Measurements from ENCODE around the gene PKNOX2.
"Not testable (repeated sequence)": the region's sequence is repeated elsewhere in the genome, so short reads cannot be mapped to it uniquely, and the experiment has no call there.

Gene PKNOX2

GRCh38 chr11:125215976-125216375 is 51.4 kb downstream of the PKNOX2 start:
- DNase-seq (ENCODE audit: low read depth, low spot score), result no peak
- WGBS (ENCODE audit: insufficient coverage, insufficient read length), result no CpG with 5 or more reads among the region's 6 CpGs
- peaks cover 4% of the 10 kb centered on the region; the same call in 1 of the 2 replicates for H3K4me1 ChIP-seq (ENCODE audit: control insufficient read depth, insufficient read depth, low read length)
- no peaks in the 10 kb centered on the region for H3K9me3 ChIP-seq (ENCODE audit: control insufficient read depth, insufficient read depth, low read length)
- no peaks in the 10 kb centered on the region for H3K36me3 ChIP-seq (ENCODE audit: control insufficient read depth, insufficient read depth, low read length)
- no peak overlapping the region for H3K4me3 ChIP-seq (ENCODE audit: low read length)
- H3K27me3 ChIP-seq (ENCODE audit: control insufficient read depth, insufficient read depth, low read length), result no peaks in the 10 kb centered on the region
- no peak overlapping the region for H3K27ac ChIP-seq (ENCODE audit: low read length)

- H3K9me3 ChIP-seq (ENCODE audit: control insufficient read depth, insufficient read depth, low read length), result no peaks in the 10 kb centered on the region
- H3K4me3 ChIP-seq (ENCODE audit: low read length), result no peak overlapping the region
- peaks cover 3% of the 10 kb centered on the region; the same call in 1 of the 2 replicates for H3K4me1 ChIP-seq (ENCODE audit: control insufficient read depth, insufficient read depth, low read length)
- H3K36me3 ChIP-seq (ENCODE audit: control insufficient read depth, insufficient read depth, low read length), result no peaks in the 10 kb centered on the region
- H3K27me3 ChIP-seq (ENCODE audit: control insufficient read depth, insufficient read depth, low read length), result no peaks in the 10 kb centered on the region
- no peak for DNase-seq (ENCODE audit: low read depth, low spot score)
- no peak overlapping the region for H3K27ac ChIP-seq (ENCODE audit: low read length)
- WGBS (ENCODE audit: insufficient coverage, insufficient read length), result no CpG with 5 or more reads among the region's 4 CpGs
Measured at GRCh38 chr11:125218336-125218735, 53.8 kb downstream of the PKNOX2 start.

GRCh38 chr11:125221461-125221860 is 56.9 kb downstream of the PKNOX2 start:
- Histone ChIP-seq H3K27ac (ENCODE audit: low read length) (no peak overlapping the region), H3K9me3 (ENCODE audit: control insufficient read depth, insufficient read depth, low read length) (no peaks in the 10 kb centered on the region), H3K27me3 (ENCODE audit: control insufficient read depth, insufficient read depth, low read length) (no peaks in the 10 kb centered on the region), H3K4me3 (ENCODE audit: low read length) (no peak overlapping the region), H3K36me3 (ENCODE audit: control insufficient read depth, insufficient read depth, low read length) (no peaks in the 10 kb centered on the region), H3K4me1 (ENCODE audit: control insufficient read depth, insufficient read depth, low read length) (peaks cover 2% of the 10 kb centered on the region; the same call in 1 of the 2 replicates)
- no CpG with 5 or more reads among the region's 10 CpGs for WGBS (ENCODE audit: insufficient coverage, insufficient read length)
- DNase-seq (ENCODE audit: low read depth, low spot score), result no peak

- no peak for DNase-seq (ENCODE audit: low read depth, low spot score)
- Histone ChIP-seq H3K4me3 (ENCODE audit: low read length) (no peak overlapping the region), H3K36me3 (ENCODE audit: control insufficient read depth, insufficient read depth, low read length) (no peaks in the 10 kb centered on the region), H3K27me3 (ENCODE audit: control insufficient read depth, insufficient read depth, low read length) (no peaks in the 10 kb centered on the region), H3K4me1 (ENCODE audit: control insufficient read depth, insufficient read depth, low read length) (peaks cover 2% of the 10 kb centered on the region; the same call in 1 of the 2 replicates), H3K27ac (ENCODE audit: low read length) (no peak overlapping the region), H3K9me3 (ENCODE audit: control insufficient read depth, insufficient read depth, low read length) (no peaks in the 10 kb centered on the region)
- WGBS (ENCODE audit: insufficient coverage, insufficient read length), result no CpG with 5 or more reads among the region's 4 CpGs
Measured at GRCh38 chr11:125222494-125222893, 57.9 kb downstream of the PKNOX2 start.

- not testable (repeated sequence) for H3K9me3 ChIP-seq (ENCODE audit: control insufficient read depth, insufficient read depth, low read length); H3K36me3 ChIP-seq (ENCODE audit: control insufficient read depth, insufficient read depth, low read length); H3K27me3 ChIP-seq (ENCODE audit: control insufficient read depth, insufficient read depth, low read length); H3K4me1 ChIP-seq (ENCODE audit: control insufficient read depth, insufficient read depth, low read length); DNase-seq (ENCODE audit: low read depth, low spot score); H3K27ac ChIP-seq (ENCODE audit: low read length); H3K4me3 ChIP-seq (ENCODE audit: low read length)
- no CpG with 5 or more reads among the region's 6 CpGs for WGBS (ENCODE audit: insufficient coverage, insufficient read length)
Measured at GRCh38 chr11:125223161-125223560, 58.6 kb downstream of the PKNOX2 start.

GRCh38 chr11:125223901-125224361 is 59.4 kb downstream of the PKNOX2 start:
- Histone ChIP-seq H3K36me3 (ENCODE audit: control insufficient read depth, insufficient read depth, low read length) (no peaks in the 10 kb centered on the region), H3K9me3 (ENCODE audit: control insufficient read depth, insufficient read depth, low read length) (no peaks in the 10 kb centered on the region), H3K4me1 (ENCODE audit: control insufficient read depth, insufficient read depth, low read length) (peaks cover 6% of the 10 kb centered on the region), H3K4me3 (ENCODE audit: low read length) (no peak overlapping the region), H3K27me3 (ENCODE audit: control insufficient read depth, insufficient read depth, low read length) (no peaks in the 10 kb centered on the region), H3K27ac (ENCODE audit: low read length) (no peak overlapping the region)
- no peak for DNase-seq (ENCODE audit: low read depth, low spot score)
- WGBS (ENCODE audit: insufficient coverage, insufficient read length), result no CpG with 5 or more reads among the region's 11 CpGs

- WGBS (ENCODE audit: insufficient coverage, insufficient read length), result no CpG with 5 or more reads among the region's 15 CpGs
- H3K9me3 ChIP-seq (ENCODE audit: control insufficient read depth, insufficient read depth, low read length), result no peaks in the 10 kb centered on the region
- H3K27ac ChIP-seq (ENCODE audit: low read length), result no peak overlapping the region
- no peaks in the 10 kb centered on the region for H3K27me3 ChIP-seq (ENCODE audit: control insufficient read depth, insufficient read depth, low read length)
- DNase-seq (ENCODE audit: low read depth, low spot score), result no peak
- H3K4me3 ChIP-seq (ENCODE audit: low read length), result no peak overlapping the region
- H3K4me1 ChIP-seq (ENCODE audit: control insufficient read depth, insufficient read depth, low read length), result peaks cover 9% of the 10 kb centered on the region
- H3K36me3 ChIP-seq (ENCODE audit: control insufficient read depth, insufficient read depth, low read length), result no peaks in the 10 kb centered on the region
Measured at GRCh38 chr11:125224391-125225021, 60.0 kb downstream of the PKNOX2 start.

- H3K27ac ChIP-seq (ENCODE audit: low read length), result no peak overlapping the region
- no peaks in the 10 kb centered on the region for H3K36me3 ChIP-seq (ENCODE audit: control insufficient read depth, insufficient read depth, low read length)
- no peaks in the 10 kb centered on the region for H3K27me3 ChIP-seq (ENCODE audit: control insufficient read depth, insufficient read depth, low read length)
- H3K4me3 ChIP-seq (ENCODE audit: low read length), result no peak overlapping the region
- H3K9me3 ChIP-seq (ENCODE audit: control insufficient read depth, insufficient read depth, low read length), result no peaks in the 10 kb centered on the region
- H3K4me1 ChIP-seq (ENCODE audit: control insufficient read depth, insufficient read depth, low read length), result peaks cover 10% of the 10 kb centered on the region
- DNase-seq (ENCODE audit: low read depth, low spot score), result no peak
- WGBS (ENCODE audit: insufficient coverage, insufficient read length), result no CpG with 5 or more reads among the region's 2 CpGs
Measured at GRCh38 chr11:125225401-125225800, 60.9 kb downstream of the PKNOX2 start.

- no peaks in the 10 kb centered on the region for H3K27me3 ChIP-seq (ENCODE audit: control insufficient read depth, insufficient read depth, low read length)
- no peak overlapping the region for H3K27ac ChIP-seq (ENCODE audit: low read length)
- H3K9me3 ChIP-seq (ENCODE audit: control insufficient read depth, insufficient read depth, low read length), result no peaks in the 10 kb centered on the region
- H3K4me3 ChIP-seq (ENCODE audit: low read length), result no peak overlapping the region
- WGBS (ENCODE audit: insufficient coverage, insufficient read length), result no CpG with 5 or more reads among the region's 2 CpGs
- DNase-seq (ENCODE audit: low read depth, low spot score), result no peak
- H3K4me1 ChIP-seq (ENCODE audit: control insufficient read depth, insufficient read depth, low read length), result peaks cover 10% of the 10 kb centered on the region
- no peaks in the 10 kb centered on the region for H3K36me3 ChIP-seq (ENCODE audit: control insufficient read depth, insufficient read depth, low read length)
Measured at GRCh38 chr11:125226031-125226430, 61.5 kb downstream of the PKNOX2 start.

GRCh38 chr11:125226706-125227105 is 62.2 kb downstream of the PKNOX2 start:
- DNase-seq (ENCODE audit: low read depth, low spot score), result no peak
- peaks cover 10% of the 10 kb centered on the region for H3K4me1 ChIP-seq (ENCODE audit: control insufficient read depth, insufficient read depth, low read length)
- no peaks in the 10 kb centered on the region for H3K36me3 ChIP-seq (ENCODE audit: control insufficient read depth, insufficient read depth, low read length)
- no peaks in the 10 kb centered on the region for H3K9me3 ChIP-seq (ENCODE audit: control insufficient read depth, insufficient read depth, low read length)
- H3K27me3 ChIP-seq (ENCODE audit: control insufficient read depth, insufficient read depth, low read length), result no peaks in the 10 kb centered on the region
- WGBS (ENCODE audit: insufficient coverage, insufficient read length), result no CpG with 5 or more reads among the region's 4 CpGs
- no peak overlapping the region for H3K27ac ChIP-seq (ENCODE audit: low read length)
- no peak overlapping the region for H3K4me3 ChIP-seq (ENCODE audit: low read length)

- DNase-seq (ENCODE audit: low read depth, low spot score), result no peak
- no peak overlapping the region for H3K4me3 ChIP-seq (ENCODE audit: low read length)
- no peaks in the 10 kb centered on the region for H3K36me3 ChIP-seq (ENCODE audit: control insufficient read depth, insufficient read depth, low read length)
- no peaks in the 10 kb centered on the region for H3K27me3 ChIP-seq (ENCODE audit: control insufficient read depth, insufficient read depth, low read length)
- H3K4me1 ChIP-seq (ENCODE audit: control insufficient read depth, insufficient read depth, low read length), result peaks cover 10% of the 10 kb centered on the region
- H3K9me3 ChIP-seq (ENCODE audit: control insufficient read depth, insufficient read depth, low read length), result no peaks in the 10 kb centered on the region
- no peak overlapping the region for H3K27ac ChIP-seq (ENCODE audit: low read length)
- WGBS (ENCODE audit: insufficient coverage, insufficient read length), result no CpG with 5 or more reads among the region's 5 CpGs
Measured at GRCh38 chr11:125227151-125227550, 62.6 kb downstream of the PKNOX2 start.

All from iPS DF 6.9 (cell line).